Activated naive CD4-positive, alpha-beta T cell treated with anti-CD3 and anti-CD28 coated beads, Interleukin-2, amount 10 ng/mL, durations not matched to agents 7 days and 5 days (primary cell): ENCODE results near the gene KNDC1.

Source experiments
- CTCF ChIA-PET: fragments of 350-600 bp; sonication (Branson Sonifier 250); formaldehyde crosslinking; loops from one replicate; lab custom pipeline; 2021; ENCODE audit warnings: antibody characterized with exemption; lab: Charles Lee
- DNase-seq: peaks from one replicate; pipeline ENCODE4 v3.0.0-alpha.2; 2020
- H3K27ac Mint-ChIP-seq: one replicate; pipeline ENCODE4 v1.8.0; 2021; ENCODE audit warnings: mild to moderate bottlenecking, moderate library complexity, mixed read lengths
- H3K27me3 Mint-ChIP-seq: one replicate; pipeline ENCODE4 v1.8.0; 2021; ENCODE audit warnings: mild to moderate bottlenecking, mixed read lengths
- H3K36me3 Mint-ChIP-seq: one replicate; pipeline ENCODE4 v1.8.0; 2021; ENCODE audit warnings: mixed read lengths
- H3K4me1 Mint-ChIP-seq: one replicate; pipeline ENCODE4 v1.8.0; 2021; ENCODE audit warnings: mixed read lengths
- H3K4me3 Mint-ChIP-seq: one replicate; pipeline ENCODE4 v1.8.0; 2021; ENCODE audit warnings: mild to moderate bottlenecking, moderate library complexity, mixed read lengths
- H3K9me3 Mint-ChIP-seq: one replicate; pipeline ENCODE4 v1.8.0; 2021; ENCODE audit warnings: mixed read lengths

Gene KNDC1

DNA sequence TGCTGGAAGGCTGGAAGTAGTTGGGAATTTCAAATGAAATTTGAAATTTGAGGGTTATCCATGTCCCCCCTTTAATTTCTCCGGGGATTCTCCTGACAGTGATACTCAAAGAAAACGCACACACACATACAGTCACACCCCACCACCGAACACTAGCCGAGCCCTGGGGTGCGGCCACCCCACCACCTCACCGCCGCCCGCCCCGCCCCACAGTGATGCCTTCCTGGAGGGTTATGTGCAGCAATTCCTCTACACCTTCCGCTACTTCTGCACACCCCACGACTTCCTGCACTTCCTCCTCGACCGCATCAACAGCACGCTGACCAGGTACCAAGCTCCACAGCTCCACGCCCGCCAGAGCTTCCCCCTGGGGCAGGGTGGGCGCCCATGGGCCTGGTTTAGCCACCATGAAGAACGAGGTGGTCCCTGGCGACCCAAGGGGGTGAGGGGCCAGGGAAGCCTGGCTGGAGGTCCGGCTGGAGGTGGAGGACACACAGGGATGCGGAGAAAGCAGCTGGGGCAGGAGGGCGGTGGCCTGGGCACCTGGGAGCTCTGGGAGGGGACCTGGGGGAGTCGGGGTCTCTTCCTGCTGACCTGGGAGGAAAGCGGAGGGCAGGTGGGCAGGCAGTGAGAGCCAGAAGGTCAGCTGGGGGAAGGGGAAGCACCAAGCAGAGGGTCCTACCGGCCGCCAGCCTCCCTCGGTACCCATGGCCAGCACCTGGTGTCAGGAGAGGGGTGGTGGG lies 50.5 kb downstream of the KNDC1 start:
- Mint-ChIP-seq H3K27ac (no peak overlapping the region), H3K9me3 (no peaks in the 10 kb centered on the region), H3K4me1 (peaks cover 5% of the 10 kb centered on the region), H3K27me3 (no peaks in the 10 kb centered on the region), H3K4me3 (no peak overlapping the region), H3K36me3 (no peaks in the 10 kb centered on the region)
- CTCF ChIA-PET: no interaction called here
- DNase-seq: peak; percentile 37

DNA sequence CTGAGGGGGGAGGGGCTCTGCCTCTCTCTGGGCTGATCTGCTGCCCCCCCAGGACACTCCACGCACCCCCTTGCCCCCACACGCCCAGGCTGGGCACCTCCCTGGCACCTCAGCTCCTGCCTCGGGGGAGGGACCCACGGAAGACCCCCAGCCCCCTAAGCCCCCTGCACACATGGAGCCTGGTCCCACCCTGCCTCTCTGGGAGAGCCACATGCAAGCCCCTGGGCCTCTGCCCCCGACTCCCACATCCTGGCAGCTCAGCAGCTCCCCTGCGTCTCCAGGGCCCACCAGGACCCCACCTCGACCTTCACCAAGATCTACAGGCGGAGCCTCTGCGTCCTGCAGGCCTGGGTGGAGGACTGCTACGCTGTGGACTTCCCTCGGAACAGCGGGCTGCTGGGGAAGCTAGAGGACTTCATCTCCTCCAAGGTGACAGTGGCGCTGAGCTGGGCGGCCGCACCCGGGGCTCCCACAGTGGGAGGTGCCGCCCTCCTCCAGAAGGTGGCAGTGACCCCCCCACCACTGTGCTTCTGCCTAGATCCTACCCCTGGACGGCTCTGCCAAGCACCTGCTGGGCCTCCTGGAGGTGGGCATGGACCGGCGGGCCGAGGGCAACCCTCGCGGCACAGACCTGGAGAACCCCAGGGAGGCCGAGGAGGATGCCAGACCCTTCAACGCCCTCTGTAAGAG lies 51.3 kb downstream of the KNDC1 start:
- CTCF ChIA-PET: no interaction called here
- H3K36me3 Mint-ChIP-seq: no peaks in the 10 kb centered on the region
- peaks cover 5% of the 10 kb centered on the region for H3K4me1 Mint-ChIP-seq
- DNase-seq: no peak
- no peaks in the 10 kb centered on the region for H3K27me3 Mint-ChIP-seq
- H3K4me3 Mint-ChIP-seq: no peak overlapping the region
- H3K9me3 Mint-ChIP-seq: no peaks in the 10 kb centered on the region
- H3K27ac Mint-ChIP-seq: no peak overlapping the region

DNA sequence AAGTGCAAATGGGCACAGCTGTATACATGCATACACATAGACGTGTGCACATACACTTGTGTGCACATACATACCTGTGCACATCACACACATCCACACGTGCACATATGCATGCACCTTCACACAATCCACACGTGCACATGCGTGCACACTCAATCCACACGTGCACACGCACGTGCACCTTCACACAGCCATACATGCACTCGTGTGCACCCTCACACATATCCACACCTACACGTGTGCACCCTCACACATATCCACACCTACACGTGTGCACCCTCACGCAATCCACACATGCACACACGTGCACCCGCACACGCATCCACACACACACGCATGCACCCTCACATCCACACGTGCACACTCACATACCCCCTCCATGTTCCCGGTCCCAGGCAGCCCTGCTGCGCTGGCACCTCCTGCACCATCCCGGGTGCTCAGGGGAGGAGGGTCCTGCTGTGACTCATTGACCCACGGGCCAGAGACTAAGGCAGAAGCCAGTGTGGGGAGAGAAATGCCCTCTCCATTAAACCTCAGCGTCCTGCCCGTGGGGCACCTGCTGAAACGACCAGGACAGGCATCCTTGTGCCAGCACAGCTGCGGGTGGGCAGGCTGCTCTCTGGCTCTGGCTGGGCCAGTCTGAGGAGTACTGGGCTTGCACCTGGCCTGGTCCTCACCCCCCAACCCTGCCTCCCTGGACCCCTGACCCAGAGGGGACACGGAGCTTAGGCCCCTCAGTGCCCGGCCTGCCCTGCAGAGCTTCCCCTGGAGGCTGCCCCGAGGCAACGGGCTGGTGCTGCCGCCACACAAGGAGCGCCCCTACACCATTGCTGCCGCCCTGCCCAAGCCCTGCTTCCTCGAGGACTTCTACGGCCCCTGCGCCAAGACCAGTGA lies 52.2 kb downstream of the KNDC1 start:
- H3K9me3 Mint-ChIP-seq: no peaks in the 10 kb centered on the region
- no peak overlapping the region for H3K4me3 Mint-ChIP-seq
- H3K27ac Mint-ChIP-seq: no peak overlapping the region
- peaks cover 4% of the 10 kb centered on the region for H3K27me3 Mint-ChIP-seq
- H3K36me3 Mint-ChIP-seq: no peaks in the 10 kb centered on the region
- H3K4me1 Mint-ChIP-seq: peaks cover 5% of the 10 kb centered on the region
- no peak for DNase-seq
- CTCF ChIA-PET: no interaction called here

DNA sequence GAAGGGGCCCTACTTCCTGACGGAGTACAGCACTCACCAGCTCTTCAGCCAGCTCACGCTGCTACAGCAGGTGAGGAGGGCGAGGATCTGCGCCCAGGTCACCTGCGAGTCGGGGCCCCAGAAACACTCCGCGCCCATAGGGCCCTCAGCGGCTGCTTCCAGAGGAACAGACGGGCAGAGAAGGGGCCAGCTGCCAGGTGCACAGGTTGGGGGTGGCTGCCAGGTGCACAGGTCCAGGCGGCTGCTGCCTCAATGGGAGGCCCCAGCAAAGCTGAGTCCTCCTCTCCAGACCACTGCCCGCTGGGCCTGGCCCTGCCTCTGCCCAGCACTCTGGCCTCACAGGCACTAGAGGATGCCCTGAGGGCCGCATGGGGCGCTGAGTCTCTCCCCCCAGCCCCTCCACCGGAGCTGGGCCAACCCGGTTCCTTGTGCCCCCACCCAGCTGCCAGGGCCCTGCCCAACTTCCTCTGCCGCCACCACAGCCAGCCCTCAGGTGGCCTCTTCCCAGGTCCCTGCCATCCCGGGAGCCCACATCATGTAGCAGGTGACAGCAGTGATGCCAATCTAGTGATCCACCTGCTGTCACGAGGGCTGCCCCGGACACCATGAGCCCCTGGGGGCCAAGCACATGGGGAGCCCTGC lies 53.0 kb downstream of the KNDC1 start:
- H3K4me1 Mint-ChIP-seq: peaks cover 5% of the 10 kb centered on the region
- no peak overlapping the region for H3K27ac Mint-ChIP-seq
- H3K27me3 Mint-ChIP-seq: peaks cover 6% of the 10 kb centered on the region
- CTCF ChIA-PET: no interaction called here
- H3K36me3 Mint-ChIP-seq: no peaks in the 10 kb centered on the region
- no peaks in the 10 kb centered on the region for H3K9me3 Mint-ChIP-seq
- H3K4me3 Mint-ChIP-seq: no peak overlapping the region
- no peak for DNase-seq

DNA sequence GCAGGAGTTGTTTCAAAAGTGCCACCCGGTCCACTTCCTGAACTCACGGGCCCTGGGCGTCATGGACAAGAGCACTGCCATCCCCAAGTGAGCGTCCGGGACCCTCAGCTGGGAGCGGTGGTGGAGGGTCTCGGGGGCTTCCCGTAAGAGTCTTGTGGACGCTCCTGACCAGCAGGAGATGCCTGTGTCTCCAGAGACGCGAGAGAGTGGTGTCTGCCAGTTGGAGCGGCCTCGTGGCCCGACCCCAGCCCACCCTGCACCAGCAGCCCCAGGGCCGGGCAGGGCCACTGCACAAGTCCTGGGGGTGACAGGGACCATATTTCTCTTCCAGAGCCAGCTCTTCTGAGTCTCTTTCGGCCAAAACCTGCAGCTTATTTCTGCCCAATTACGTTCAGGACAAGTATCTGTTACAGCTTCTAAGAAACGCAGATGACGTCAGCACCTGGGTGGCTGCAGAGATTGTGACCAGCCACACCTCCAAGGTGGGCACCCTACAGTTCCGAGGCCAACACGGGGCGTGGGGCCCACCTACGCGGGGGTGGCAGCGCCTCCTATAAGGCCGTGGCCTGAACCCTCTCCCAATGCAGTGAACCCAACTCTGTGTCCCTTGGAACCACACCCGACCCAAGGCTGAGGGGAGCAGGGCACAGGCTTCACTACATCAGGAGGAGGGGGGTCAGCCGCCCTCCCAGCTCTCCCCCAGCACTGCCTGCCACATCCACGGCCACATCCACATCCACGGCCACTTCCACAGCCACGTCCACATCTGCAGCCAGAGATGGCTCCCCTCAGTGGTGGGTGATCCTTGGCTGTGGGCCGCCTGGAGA lies 53.8 kb downstream of the KNDC1 start:
- Mint-ChIP-seq H3K4me1 (peaks cover 5% of the 10 kb centered on the region), H3K36me3 (no peaks in the 10 kb centered on the region), H3K27me3 (peaks cover 10% of the 10 kb centered on the region), H3K27ac (no peak overlapping the region), H3K9me3 (no peaks in the 10 kb centered on the region), H3K4me3 (no peak overlapping the region)
- no peak for DNase-seq
- CTCF ChIA-PET: no interaction called here

DNA sequence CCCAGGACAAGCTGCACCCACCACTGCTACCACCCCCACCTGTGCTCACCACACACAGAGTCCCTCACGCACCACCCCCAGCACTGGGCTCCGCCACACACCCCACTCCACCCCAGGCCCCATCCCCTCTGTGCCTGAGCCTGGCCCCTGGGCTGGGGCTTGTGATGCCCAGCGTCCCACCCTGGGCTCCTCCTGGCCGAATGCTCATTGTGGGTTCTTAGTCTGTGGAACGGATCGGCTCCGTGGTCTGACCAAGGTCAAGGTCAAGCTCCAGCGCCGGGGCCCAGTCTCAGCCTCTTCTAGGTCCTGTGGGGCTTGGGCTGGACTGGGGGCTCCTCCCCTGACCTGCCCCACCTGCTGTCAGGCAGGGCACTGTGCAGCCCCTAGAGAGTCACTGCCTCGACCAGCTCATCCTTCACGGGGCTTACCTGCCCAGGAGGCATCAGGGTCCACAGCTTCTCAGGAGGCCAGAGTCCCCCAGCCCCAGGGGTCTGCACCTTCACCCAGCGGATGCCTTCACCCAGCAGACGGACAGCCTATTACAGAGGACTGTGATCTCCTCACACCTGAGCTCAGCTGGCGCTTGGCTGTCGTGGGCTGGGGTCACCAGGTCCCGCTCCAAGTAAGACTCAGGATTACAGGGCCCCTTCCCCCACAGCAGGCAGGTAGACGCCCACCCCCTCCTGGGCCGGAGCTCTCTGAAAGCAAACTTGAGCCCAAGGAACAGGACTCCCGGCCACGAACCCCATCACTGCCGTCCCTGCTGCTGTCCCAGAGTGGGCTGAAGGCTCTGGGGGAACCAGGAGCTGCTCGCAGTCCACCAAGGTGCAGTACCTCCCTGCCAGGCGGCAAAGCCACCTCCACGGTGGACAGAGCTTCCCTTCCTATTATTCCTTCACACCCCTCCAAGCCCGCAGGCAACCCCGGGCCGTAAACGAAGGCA lies 54.7 kb downstream of the KNDC1 start:
- Mint-ChIP-seq H3K36me3 (no peaks in the 10 kb centered on the region), H3K4me3 (no peak overlapping the region), H3K4me1 (peaks cover 5% of the 10 kb centered on the region), H3K9me3 (no peaks in the 10 kb centered on the region), H3K27ac (no peak overlapping the region), H3K27me3 (peaks cover 19% of the 10 kb centered on the region)
- CTCF ChIA-PET: no interaction called here
- DNase-seq: no peak

DNA sequence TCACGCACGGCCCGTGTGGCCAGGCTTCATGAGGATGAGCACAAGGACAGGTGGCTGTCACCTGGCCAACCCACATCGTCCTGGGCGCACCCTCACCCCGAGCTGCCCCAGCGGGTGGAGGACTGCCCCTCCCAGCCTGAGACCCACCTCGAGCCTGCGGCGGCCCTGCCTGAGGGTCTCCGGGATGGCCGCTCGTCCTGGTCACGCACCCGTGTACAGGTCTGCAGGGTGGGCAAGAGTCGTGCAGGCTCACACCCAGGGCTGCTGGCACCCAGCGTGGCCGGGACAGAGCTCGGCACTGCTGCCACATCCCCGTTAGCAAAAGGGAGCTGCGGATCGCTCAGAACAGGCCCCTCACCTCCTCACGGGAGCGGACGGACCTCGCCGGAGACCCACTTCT lies 55.6 kb downstream of the KNDC1 start:
- DNase-seq: no peak
- Mint-ChIP-seq H3K9me3 (no peaks in the 10 kb centered on the region), H3K4me3 (no peak overlapping the region), H3K27me3 (peaks cover 20% of the 10 kb centered on the region), H3K36me3 (no peaks in the 10 kb centered on the region), H3K27ac (no peak overlapping the region), H3K4me1 (peaks cover 2% of the 10 kb centered on the region)
- CTCF ChIA-PET: no interaction called here

DNA sequence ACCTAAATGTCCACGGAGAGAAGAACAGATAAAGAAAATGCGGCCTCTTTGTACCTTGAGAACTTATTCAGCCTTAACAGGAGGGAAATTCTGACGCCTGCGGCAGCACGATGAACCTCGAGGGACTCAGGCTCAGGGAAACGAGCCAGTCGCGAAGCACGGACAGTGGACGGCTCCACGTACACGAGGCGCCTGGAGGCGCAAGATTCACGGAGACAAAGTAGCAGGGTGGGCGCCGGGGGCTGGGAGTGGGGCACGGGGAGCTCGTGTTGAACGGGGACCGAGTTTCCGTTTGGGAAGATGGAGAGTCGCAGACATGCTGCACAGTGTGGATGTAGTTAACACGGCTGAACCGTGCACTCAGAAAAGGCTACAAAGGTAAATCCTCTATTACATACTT lies 56.8 kb downstream of the KNDC1 start:
- Mint-ChIP-seq H3K4me3 (no peak overlapping the region), H3K27me3 (peaks cover 29% of the 10 kb centered on the region), H3K27ac (no peak overlapping the region), H3K36me3 (no peaks in the 10 kb centered on the region), H3K9me3 (no peaks in the 10 kb centered on the region), H3K4me1 (no peaks in the 10 kb centered on the region)
- CTCF ChIA-PET: no interaction called here
- DNase-seq: no peak

DNA sequence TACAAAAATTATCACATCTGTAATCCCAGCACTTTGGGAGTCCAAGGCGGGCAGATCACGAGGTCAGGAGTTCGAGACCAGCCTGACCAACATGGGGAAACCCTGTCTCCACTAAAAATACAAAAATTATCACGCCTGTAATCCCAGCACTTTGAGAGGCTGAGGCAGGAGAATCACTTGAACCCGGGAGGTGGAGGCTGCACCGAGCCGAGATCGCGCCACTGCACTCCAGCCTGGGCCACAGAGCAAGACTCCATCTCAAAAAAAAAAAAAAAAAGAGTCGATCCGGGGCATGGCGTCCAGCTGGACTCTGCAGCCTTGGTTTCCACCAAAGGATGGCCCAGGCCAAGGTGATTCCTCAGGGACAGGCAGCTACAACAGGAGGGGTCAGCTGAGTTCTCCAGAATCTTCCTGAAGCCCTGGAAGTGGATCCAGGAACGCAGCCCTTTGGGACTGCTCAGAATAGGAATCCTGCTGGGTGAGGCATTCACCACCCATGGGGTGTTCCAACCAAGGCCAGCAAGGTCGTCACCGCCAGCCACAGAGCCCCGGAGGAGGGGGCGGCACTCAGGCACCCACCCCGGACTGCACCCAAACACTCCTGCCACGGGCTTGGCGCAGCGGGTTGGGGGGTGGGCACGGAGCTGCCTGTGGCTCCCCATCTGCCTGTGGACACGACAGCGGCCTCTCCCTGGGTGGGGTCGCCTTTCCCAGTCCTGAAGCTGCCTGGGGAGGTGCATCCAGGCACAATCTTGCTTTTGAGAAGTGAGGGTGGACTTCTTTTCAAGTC lies 58.0 kb downstream of the KNDC1 start:
- no peaks in the 10 kb centered on the region for H3K9me3 Mint-ChIP-seq
- H3K27me3 Mint-ChIP-seq: peaks cover 29% of the 10 kb centered on the region
- H3K36me3 Mint-ChIP-seq: no peaks in the 10 kb centered on the region
- CTCF ChIA-PET: no interaction called here
- no peaks in the 10 kb centered on the region for H3K4me1 Mint-ChIP-seq
- H3K4me3 Mint-ChIP-seq: no peak overlapping the region
- no peak for DNase-seq
- no peak overlapping the region for H3K27ac Mint-ChIP-seq

DNA sequence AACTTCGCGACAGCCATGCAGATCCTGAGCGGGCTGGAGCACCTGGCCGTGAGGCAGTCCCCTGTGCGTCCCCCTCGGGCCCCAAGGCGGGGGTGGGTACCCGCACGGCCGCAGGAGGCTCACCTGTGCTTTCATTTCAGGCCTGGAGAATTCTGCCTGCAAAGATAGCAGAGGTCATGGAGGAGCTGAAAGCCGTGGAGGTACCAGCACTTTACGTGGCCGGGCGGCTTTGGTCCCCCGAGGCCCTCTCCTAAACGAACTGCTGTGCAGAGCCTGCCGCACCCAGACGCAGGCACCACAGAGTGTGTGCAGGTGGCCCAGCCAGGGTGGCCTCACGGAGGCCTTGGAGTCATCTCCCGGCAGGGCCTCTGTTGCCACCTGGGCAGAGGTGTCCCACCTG lies 58.9 kb downstream of the KNDC1 start:
- Mint-ChIP-seq H3K27me3 (peaks cover 29% of the 10 kb centered on the region), H3K36me3 (no peaks in the 10 kb centered on the region), H3K27ac (no peak overlapping the region), H3K4me1 (no peaks in the 10 kb centered on the region), H3K4me3 (no peak overlapping the region), H3K9me3 (no peaks in the 10 kb centered on the region)
- DNase-seq: no peak
- CTCF ChIA-PET: no interaction called here

DNA sequence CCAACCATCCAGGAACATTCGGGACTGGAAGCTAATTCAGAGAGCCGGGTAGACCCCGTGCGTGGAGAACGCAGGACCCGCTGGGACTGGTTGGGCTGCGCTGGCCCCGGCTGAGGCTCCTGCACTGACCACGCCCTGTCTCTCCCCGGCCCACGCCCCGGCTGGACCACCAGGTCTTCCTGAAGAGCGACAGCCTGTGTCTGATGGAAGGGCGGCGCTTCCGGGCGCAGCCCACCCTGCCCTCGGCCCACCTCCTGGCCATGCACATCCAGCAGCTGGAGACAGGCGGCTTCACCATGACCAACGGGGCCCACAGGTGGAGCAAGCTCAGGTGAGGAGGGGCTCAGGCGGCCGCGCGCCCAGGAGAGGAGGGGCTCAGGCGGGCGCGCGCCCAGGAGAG lies 59.8 kb downstream of the KNDC1 start:
- DNase-seq: no peak
- Mint-ChIP-seq H3K36me3 (no peaks in the 10 kb centered on the region), H3K4me3 (no peak overlapping the region), H3K27me3 (peaks cover 33% of the 10 kb centered on the region), H3K9me3 (no peaks in the 10 kb centered on the region), H3K4me1 (peaks cover 2% of the 10 kb centered on the region), H3K27ac (no peak overlapping the region)
- CTCF ChIA-PET: no interaction called here

DNA sequence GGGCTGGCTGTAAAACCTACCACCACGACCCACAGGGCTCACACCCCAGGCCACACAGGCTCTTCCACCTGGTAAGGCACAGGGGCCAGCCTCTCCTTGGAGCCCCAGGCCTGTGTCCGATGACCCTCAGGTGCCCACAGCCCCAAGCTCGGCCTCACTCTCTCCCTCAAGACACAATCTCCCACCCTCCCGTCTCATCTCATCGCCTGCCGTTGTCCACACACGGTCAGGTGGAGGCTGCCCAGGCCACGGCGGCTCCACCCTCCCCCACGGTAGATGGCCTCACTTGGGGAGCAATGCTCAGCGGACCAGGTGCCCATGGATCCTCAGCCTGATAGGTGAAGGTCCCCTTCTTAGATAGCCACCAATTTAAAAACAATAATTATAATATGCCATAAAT lies 61.3 kb downstream of the KNDC1 start:
- no peaks in the 10 kb centered on the region for H3K36me3 Mint-ChIP-seq
- no peak for DNase-seq
- H3K9me3 Mint-ChIP-seq: no peaks in the 10 kb centered on the region
- H3K27ac Mint-ChIP-seq: no peak overlapping the region
- peaks cover 43% of the 10 kb centered on the region for H3K27me3 Mint-ChIP-seq
- H3K4me1 Mint-ChIP-seq: peaks cover 11% of the 10 kb centered on the region
- no peak overlapping the region for H3K4me3 Mint-ChIP-seq
- CTCF ChIA-PET: no interaction called here
